T47D (cell line): ENCODE measurements around the gene HSPG2.

ENCODE experiments used
- DNase-seq, 2 experiments: peaks; one replicate each; pipeline versions ENCODE4 v3.0.0 to v3.0.0-alpha.2; 2011 to 2012; ENCODE audit warnings: low read depth in 1 of 2, low spot score in 1 of 2
- JUND ChIP-seq: IDR thresholded peaks from 2 replicates; pipeline ENCODE4 v1.6.1; 2012; ENCODE audit warnings: low read depth
- in situ Hi-C: cut with HindIII; loops from 2 replicates; pipeline ENCODE4 v1.10.0; 2016; ENCODE audit warnings: low sequenced_read_pairs, low pct_unique_long_range_greater_than_20kb

HSPG2 gene

DNA sequence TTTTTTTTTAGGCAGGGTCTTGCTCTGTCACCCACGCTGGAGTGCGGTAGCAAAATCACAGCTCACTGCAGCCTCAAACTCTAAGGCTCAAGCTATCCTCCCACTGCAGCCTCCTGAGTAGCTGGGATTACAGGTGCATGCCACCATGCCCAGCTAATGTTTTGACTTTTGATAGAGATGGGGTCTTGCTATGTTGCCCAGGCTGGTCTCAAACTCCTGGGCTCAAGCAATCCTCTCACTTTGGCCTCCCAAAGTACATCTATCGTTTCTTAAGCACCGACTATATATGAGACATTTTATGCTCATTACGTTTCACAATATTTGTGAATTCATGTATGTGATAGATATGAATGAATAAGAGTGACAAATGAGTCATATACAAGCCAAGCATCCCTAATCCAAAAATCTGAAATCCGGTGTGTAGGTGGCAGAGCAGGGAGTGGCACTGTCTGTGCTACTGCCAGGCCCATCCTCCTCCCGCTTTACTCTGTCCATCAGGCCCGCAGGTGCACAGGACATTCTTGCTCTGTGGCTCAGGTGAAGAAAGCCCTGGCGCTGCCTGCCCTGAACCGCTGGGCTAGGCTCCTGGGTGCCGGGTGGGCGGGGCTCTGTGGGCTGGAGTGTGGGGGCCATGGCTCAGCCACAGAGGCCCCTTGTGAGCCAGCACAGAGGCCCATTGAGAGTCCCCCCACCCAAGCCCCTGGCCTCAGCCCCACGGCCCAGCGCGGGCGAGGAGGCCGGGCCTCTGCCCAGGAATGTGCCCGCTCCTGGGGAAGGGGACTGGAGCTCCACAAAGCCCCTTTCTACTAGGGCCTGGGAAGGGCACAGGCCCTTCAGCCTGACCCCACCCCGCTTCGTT, 45.3 kb downstream of the HSPG2 start:
- no peak for DNase-seq
- TF ChIP-seq JUND = no peak
- in situ Hi-C loops = no loop called here

DNA sequence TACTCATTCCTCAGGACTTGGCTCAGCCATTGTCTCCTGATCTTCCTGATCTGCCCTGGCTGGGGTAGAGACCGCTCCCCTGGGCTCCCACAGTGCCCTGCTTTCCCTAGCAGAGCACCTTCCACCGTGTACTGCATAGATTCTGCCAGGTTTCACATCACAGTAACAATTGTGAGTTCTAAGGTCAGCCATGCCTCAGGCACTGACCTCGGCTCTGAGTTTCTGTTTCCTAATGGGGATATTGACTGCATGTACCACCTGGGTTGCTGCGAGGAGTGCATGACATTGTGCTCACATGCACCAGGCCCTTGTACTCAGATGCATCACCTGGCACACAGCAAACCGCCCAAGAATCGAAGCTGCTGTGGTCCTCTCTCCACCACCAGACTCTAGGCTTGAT, 46.0 kb downstream of the HSPG2 start:
- no peak for DNase-seq
- in situ Hi-C loops = no loop called here
- TF ChIP-seq JUND = no peak

DNA sequence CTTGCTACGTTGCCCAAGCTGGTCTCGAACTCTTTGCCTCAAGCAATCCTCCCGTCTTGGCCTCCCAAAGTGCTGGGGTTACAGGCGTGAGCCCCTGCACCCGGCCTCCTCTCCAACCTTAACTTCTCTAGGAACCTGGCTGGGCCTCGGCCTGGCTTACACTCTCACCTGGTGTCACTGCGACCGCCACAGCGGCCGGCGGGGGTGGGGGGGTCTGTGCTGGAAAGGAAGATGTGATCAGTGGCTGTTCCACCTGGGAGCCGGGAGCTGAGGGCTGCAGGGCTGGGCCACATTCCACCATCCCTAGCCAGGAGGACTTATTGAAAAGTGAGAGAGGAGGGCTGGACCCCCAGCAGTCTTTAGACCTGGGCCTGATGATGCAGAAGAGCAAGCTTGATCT, 48.6 kb downstream of the HSPG2 start:
- DNase-seq = no peak
- in situ Hi-C loops = no loop called here
- TF ChIP-seq JUND = no peak

DNA sequence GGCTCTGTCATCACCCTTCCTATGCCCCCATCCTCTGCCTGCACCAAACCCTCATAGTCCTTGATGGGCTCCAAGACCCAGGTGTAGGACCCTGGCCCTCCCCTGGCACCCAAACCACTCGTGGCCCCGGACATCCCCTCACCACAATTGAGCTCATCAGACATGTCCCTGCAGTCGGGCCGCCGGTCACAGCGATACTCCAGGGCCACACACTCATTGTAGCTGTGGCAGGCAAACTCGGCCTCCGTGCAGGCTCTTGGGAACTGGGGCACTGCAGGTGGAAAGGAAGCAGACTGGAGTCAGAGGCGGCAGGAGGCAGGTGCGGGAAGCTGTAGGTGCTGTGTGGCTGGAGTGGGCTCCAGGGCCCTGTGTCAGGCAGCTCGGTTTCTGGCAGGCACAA, 49.3 kb downstream of the HSPG2 start:
- DNase-seq = no peak
- in situ Hi-C loops = no loop called here
- TF ChIP-seq JUND = no peak

- in situ Hi-C loops = no loop called here
- TF ChIP-seq JUND = no peak
- no peak for DNase-seq
These were observed 49.8 kb downstream of the HSPG2 start for GRCh38 chr1:21887216-21887736.

GRCh38 chr1:21886486-21887215, 50.5 kb downstream of the HSPG2 start:
- TF ChIP-seq JUND = no peak
- in situ Hi-C loops = no loop called here
- no peak for DNase-seq

DNA sequence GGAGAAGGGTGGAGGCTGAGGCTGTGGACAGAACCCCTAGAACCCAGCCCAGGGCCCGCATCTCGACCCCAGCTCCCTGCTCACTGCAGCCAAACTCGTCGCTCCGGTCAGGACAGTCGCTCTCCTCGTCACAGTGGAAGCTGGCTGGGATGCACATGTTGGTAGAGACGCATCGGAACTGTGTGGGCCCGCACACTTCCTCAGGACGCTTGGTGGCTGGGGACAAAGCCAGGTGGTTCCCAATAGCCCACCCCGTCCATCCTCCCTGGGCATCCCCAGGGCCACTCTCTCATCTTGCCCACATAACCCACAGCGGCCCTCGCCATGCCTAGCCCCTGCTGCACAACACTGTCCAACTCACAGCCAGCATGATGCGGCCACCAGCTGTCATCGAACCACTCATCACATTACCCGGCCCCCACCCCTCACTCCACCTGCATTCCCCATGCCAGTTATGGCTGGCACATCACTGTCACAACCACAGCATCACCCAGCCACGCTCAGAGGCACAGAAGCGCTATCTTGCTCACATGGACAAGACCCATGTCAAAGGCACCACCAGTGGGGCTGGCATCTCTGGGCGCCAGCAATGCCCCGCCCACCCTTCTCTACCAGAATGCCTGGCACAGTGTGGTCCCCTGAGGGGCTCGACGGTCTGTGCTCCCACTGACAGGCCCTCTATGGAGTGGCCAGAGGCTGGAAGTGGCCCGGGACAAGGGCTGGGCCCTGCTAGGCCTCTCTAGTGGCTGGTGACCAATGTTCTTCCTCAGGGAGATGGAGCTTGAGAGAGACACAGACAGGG, 51.7 kb downstream of the HSPG2 start:
- TF ChIP-seq JUND = no peak
- in situ Hi-C loops = no loop called here
- no peak for DNase-seq

DNA sequence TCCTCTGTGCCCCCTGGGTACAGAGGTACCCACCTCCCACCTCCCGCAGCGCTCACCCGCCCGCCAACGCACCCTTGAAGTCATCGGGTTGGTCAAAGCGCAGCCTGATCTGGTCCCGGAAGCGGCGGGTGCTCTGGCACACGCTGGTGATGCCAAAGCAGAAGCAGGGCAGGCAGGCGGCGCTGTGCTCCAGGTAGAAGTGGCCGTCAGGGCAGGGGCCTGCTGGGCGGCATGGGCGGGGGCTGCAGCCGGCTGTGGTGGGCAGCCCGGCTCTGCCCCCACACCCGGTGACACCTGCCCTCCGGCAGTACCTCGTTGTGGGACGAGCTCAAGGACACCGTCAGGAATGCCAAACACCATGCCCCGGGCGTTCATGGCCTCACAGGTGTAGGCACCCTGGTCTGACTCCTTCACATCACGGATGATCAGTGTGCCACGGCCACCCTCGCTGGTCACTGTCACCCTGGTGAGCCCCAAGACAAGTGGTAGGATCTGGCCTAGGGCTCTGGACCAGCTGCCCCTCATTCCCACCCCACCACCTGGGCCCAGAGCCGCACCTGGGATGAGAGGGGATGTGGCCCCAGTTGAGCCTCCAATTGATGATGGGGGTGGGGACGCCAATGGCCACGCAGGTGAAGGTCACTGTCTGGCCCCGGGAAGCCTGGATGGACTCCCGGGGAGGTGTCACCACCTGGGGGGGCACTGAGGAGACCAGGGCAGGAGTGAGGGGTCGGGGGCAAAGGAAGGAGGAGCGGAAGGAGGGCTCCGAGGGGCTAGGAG, 52.5 kb downstream of the HSPG2 start:
- in situ Hi-C loops = no loop called here

GRCh38 chr1:21882721-21883415, 54.2 kb downstream of the HSPG2 start:
- no peak for TF ChIP-seq JUND
- in situ Hi-C loops = no loop called here
- no peak for DNase-seq

More for the DNA sequence above, 52.5 kb downstream of the HSPG2 start:
- TF ChIP-seq JUND = no peak
- no peak for DNase-seq

- DNase-seq = no peak
- no peak for TF ChIP-seq JUND
- in situ Hi-C loops = no loop called here
These were observed 55.9 kb downstream of the HSPG2 start for GRCh38 chr1:21881250-21881649.

- TF ChIP-seq JUND = no peak
- DNase-seq = no peak
- in situ Hi-C loops = no loop called here
These were observed 56.5 kb downstream of the HSPG2 start for GRCh38 chr1:21880619-21880970.
